T-cell (primary cell): ENCODE results near the gene BABAM1. TPM values are rescaled to one million over a fixed set of nuclear protein-coding genes. Genes with fewer than 3 reads are reported as not detected.

Source experiments
- ATAC-seq, 4 experiments: fragments of 200-7000 bp in 3 of 4; fragments of 150-1000 bp in 1 of 4; cut with Tn5 transposase; replicated peaks in 1 of 4; 1 replicate in 3 of 4; 2 replicates in 1 of 4; pipeline ENCODE4 v1.10.0; 2021; ENCODE audit warnings: moderate library complexity in 3 of 4, mild to moderate bottlenecking in 2 of 4, moderate number of reproducible peaks in 1 of 4
- CTCF ChIA-PET, 2 donors: fragments of 300-600 bp; sonication (Branson Sonifier 250); formaldehyde crosslinking; loops; one replicate each; lab custom pipeline; 2022; ENCODE audit warnings: antibody characterized with exemption in 2 of 2; lab: Charles Lee
- POLR2A ChIA-PET, 2 donors: fragments of 300-600 bp; sonication (Branson Sonifier 250); formaldehyde crosslinking; loops; one replicate each; lab custom pipeline; 2022; ENCODE audit warnings: antibody characterized with exemption in 2 of 2; lab: Charles Lee
- DNase-seq, 35 experiments: peaks; one replicate each; pipeline versions ENCODE4 v3.0.0 to v3.0.0-alpha.2; 2013 to 2023
- H3K27ac ChIP-seq: one replicate; pipeline ENCODE4 v1.5.1; 2013; ENCODE audit warnings: low read length
- H3K27me3 ChIP-seq, 2 experiments: replicated peaks in 1 of 2; 1 replicate in 1 of 2; 2 replicates in 1 of 2; pipeline versions ENCODE4 v1.6.1 to v1.7.0; 2013; ENCODE audit warnings: low read length in 1 of 2, mixed read lengths in 1 of 2; ENCODE audit not compliant: control insufficient read depth in 2 of 2, insufficient read depth in 2 of 2; ENCODE audit errors: extremely low read depth in 1 of 2
- H3K36me3 ChIP-seq, 2 donors: 1 replicate in 1 of 2; 2 replicates in 1 of 2; pipeline versions ENCODE4 v1.6.1 to v1.7.0; 2013; ENCODE audit warnings: low read length in 1 of 2; ENCODE audit not compliant: control insufficient read depth in 2 of 2, insufficient read depth in 1 of 2; ENCODE audit errors: extremely low read depth in 1 of 2
- H3K4me1 ChIP-seq, 2 experiments: 1 replicate in 1 of 2; 2 replicates in 1 of 2; pipeline versions ENCODE4 v1.6.1 to v1.7.0; 2013; ENCODE audit warnings: low read length in 2 of 2, mixed read lengths in 1 of 2; ENCODE audit not compliant: insufficient read depth in 2 of 2, control insufficient read depth in 1 of 2; ENCODE audit errors: extremely low read depth in 1 of 2
- H3K4me3 ChIP-seq, 2 donors: 1 replicate in 1 of 2; 2 replicates in 1 of 2; pipeline versions ENCODE4 v1.5.1 to v1.7.0; 2013; ENCODE audit warnings: mild to moderate bottlenecking in 2 of 2, low read length in 1 of 2, moderate library complexity in 1 of 2; ENCODE audit not compliant: control insufficient read depth in 1 of 2; ENCODE audit errors: extremely low read depth in 1 of 2
- H3K9me3 ChIP-seq: 2 replicates; pipeline ENCODE4 v1.7.0; 2013
- H3K27ac Mint-ChIP-seq, 2 donors: one replicate each; pipeline ENCODE4 v1.8.0; 2020 to 2021; ENCODE audit warnings: mild to moderate bottlenecking in 2 of 2, mixed read lengths in 2 of 2
- H3K27me3 Mint-ChIP-seq, 2 donors: one replicate each; pipeline ENCODE4 v1.8.0; 2021 to 2022; ENCODE audit warnings: mixed read lengths in 2 of 2
- H3K36me3 Mint-ChIP-seq: one replicate; pipeline ENCODE4 v1.8.0; 2021; ENCODE audit warnings: mixed read lengths
- H3K4me1 Mint-ChIP-seq, 3 donors: one replicate each; pipeline ENCODE4 v1.8.0; 2020 to 2022; ENCODE audit warnings: mixed read lengths in 3 of 3, mild to moderate bottlenecking in 1 of 3
- H3K4me3 Mint-ChIP-seq, 3 donors: one replicate each; pipeline ENCODE4 v1.8.0; 2020 to 2022; ENCODE audit warnings: mild to moderate bottlenecking in 3 of 3, mixed read lengths in 3 of 3, moderate library complexity in 3 of 3
- H3K9me3 Mint-ChIP-seq, 3 donors: one replicate each; pipeline ENCODE4 v1.8.0; 2020 to 2022; ENCODE audit warnings: mixed read lengths in 3 of 3
- WGBS: methylation state at CpG from one replicate; pipeline ENCODE4 v1.1.5; 2013; ENCODE audit warnings: missing lambda C conversion rate; ENCODE audit not compliant: insufficient coverage; 5-methylcytosine and 5-hydroxymethylcytosine counted together
- total RNA-seq, 35 experiments: library from RNA in 6 of 35; stranded (reverse) in 6 of 35; fragments of 120-200 nt in 1 of 35; gene quantifications; one replicate each; pipeline versions ENCODE4 v1.2.1 to v1.2.4 and lab custom pipeline; 2013 to 2026

Gene BABAM1
- total RNA-seq, 5 donors from 2014 or later (not counting 1 experiment from before 2014, with no cell fraction given), result 76.7 to 130 (median 117) TPM

- peaks cover 4 to 7% (median 5%) of the 10 kb centered on the region in 3 donors for H3K4me1 Mint-ChIP-seq
- H3K36me3 Mint-ChIP-seq, result no peaks in the 10 kb centered on the region
- H3K9me3 ChIP-seq, result no peaks in the 10 kb centered on the region
- no peaks in the 10 kb centered on the region for H3K36me3 ChIP-seq
- H3K9me3 Mint-ChIP-seq, result no peaks in the 10 kb centered on the region
- H3K4me3 Mint-ChIP-seq, result no peak overlapping the region
- peaks cover 0 to 7% of the 10 kb centered on the region in 2 donors for H3K27me3 Mint-ChIP-seq
- peaks cover 0 to 45% of the 10 kb centered on the region in 2 experiments for H3K27me3 ChIP-seq
- no peak overlapping the region for H3K27ac Mint-ChIP-seq
- peaks cover 6 to 26% of the 10 kb centered on the region in 2 experiments for H3K4me1 ChIP-seq
- ChIA-PET POLR2A (interaction anchor here in 1 of 2 donors (0.6 kb wide), 2 partner anchors 41 to 166 kb away, joined by 3 to 4 read pairs; no protein-coding TSS in a partner anchor), CTCF (no interaction called here)
- H3K4me3 ChIP-seq, result no peak overlapping the region
- ATAC-seq (no peak), DNase-seq (no peak)
- H3K27ac ChIP-seq, result no peak overlapping the region
- 90% methylated on average over 15 of the region's 18 CpGs for WGBS
These were observed 18.3 kb downstream of the BABAM1 start for GRCh38 chr19:17285415-17286135.

DNA sequence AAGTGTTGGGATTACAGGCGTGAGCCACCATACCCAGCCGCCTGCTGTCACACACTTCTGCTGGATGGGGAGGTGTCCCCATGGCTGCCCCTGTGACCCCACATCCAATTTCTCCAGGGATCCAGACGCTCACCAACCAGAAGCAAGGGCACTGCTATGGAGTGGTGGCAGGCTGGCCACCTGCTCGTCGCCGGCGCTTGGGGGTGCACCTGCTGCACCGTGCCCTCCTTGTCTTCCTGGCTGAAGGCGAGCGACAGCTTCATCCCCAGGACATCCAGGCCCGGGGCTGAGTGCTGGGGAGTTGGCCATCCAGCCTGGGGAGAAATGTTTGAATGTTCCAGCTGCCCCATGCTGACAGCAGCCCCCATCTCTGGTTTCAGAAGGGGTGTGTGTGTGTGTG lies 19.0 kb downstream of the BABAM1 start:
- no peaks in the 10 kb centered on the region for H3K36me3 ChIP-seq
- H3K27ac ChIP-seq, result no peak overlapping the region
- Mint-ChIP-seq H3K36me3 (no peaks in the 10 kb centered on the region), H3K27me3 (peaks cover 0 to 7% of the 10 kb centered on the region in 2 donors), H3K9me3 (no peaks in the 10 kb centered on the region), H3K4me1 (peaks cover 4 to 7% (median 5%) of the 10 kb centered on the region in 3 donors), H3K4me3 (no peak overlapping the region), H3K27ac (no peak overlapping the region)
- CTCF ChIA-PET, result interaction anchor here in 1 of 2 donors (0.6 kb wide), 1 partner anchor 98 kb away, joined by 4 read pairs; no protein-coding TSS in a partner anchor
- no peak for DNase-seq
- no peaks in the 10 kb centered on the region for H3K9me3 ChIP-seq
- peaks cover 0 to 39% of the 10 kb centered on the region in 2 experiments for H3K27me3 ChIP-seq
- no peak for ATAC-seq
- H3K4me3 ChIP-seq, result no peak overlapping the region
- 94% methylated on average over 5 of the region's 11 CpGs for WGBS
- POLR2A ChIA-PET, result interaction anchor here in 1 of 2 donors (0.7 kb wide), 1 partner anchor 407 kb away, joined by 5 read pairs; no protein-coding TSS in a partner anchor
- H3K4me1 ChIP-seq, result peaks cover 6 to 23% of the 10 kb centered on the region in 2 experiments

- peaks cover 4 to 8% (median 7%) of the 10 kb centered on the region in 3 donors for H3K4me1 Mint-ChIP-seq
- no peaks in the 10 kb centered on the region for H3K36me3 ChIP-seq
- no peaks in the 10 kb centered on the region for H3K9me3 Mint-ChIP-seq
- no peak overlapping the region for H3K4me3 ChIP-seq
- H3K27me3 Mint-ChIP-seq, result peaks cover 0 to 7% of the 10 kb centered on the region in 2 donors
- CTCF ChIA-PET, result interaction anchor here in 1 of 2 donors (0.6 kb wide), 1 partner anchor 98 kb away, joined by 4 read pairs; no protein-coding TSS in a partner anchor
- H3K27ac ChIP-seq, result no peak overlapping the region
- no peak overlapping the region for H3K4me3 Mint-ChIP-seq
- ATAC-seq (no peak), DNase-seq (no peak)
- no peaks in the 10 kb centered on the region for H3K9me3 ChIP-seq
- peaks cover 0 to 34% of the 10 kb centered on the region in 2 experiments for H3K27me3 ChIP-seq
- no peak overlapping the region for H3K27ac Mint-ChIP-seq
- no peaks in the 10 kb centered on the region for H3K36me3 Mint-ChIP-seq
- H3K4me1 ChIP-seq, result peaks cover 6 to 19% of the 10 kb centered on the region in 2 experiments
- WGBS, result 92% methylated on average over 7 of the region's 9 CpGs
- POLR2A ChIA-PET, result interaction anchor here (0.6 to 0.7 kb wide), 2 partner anchors 407 to 451 kb away, joined by 3 to 5 read pairs; no protein-coding TSS in a partner anchor
These were observed 19.5 kb downstream of the BABAM1 start for GRCh38 chr19:17286752-17287151.

DNA sequence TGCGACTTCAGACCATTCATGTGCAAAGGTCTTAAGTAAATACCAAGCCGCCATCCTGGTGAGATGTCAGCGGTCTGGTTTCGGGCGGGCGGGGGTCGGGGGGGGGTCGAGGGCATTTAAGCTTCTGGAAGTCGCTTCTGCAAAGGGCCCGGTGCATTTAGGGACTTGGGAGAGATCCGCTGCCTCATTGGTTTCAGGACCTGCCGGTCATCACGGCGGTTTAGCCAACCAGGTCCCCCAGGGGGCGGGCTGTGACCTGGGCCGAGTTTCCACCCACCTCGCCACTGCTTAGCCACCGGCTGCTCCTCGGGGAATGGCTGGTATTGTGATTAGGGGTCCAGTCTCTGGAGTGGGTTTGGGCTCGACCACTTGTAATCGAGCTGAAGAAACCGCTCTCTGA lies 22.2 kb downstream of the BABAM1 start:
- no peak overlapping the region for H3K4me3 ChIP-seq
- ATAC-seq (no peak), DNase-seq (peak in 13 of 35 experiments; percentile 20 to 59 (median 28))
- peaks cover 5 to 8% (median 6%) of the 10 kb centered on the region in 3 donors for H3K4me1 Mint-ChIP-seq
- POLR2A ChIA-PET, result interaction anchor here in 1 of 2 donors (0.7 kb wide), 1 partner anchor 228 kb away, joined by 8 read pairs; no protein-coding TSS in a partner anchor
- H3K9me3 ChIP-seq, result no peaks in the 10 kb centered on the region
- no peak overlapping the region for H3K27ac ChIP-seq
- CTCF ChIA-PET, result interaction anchor here in 1 of 2 donors (0.6 kb wide), 1 partner anchor 28 kb away, joined by 4 read pairs; no protein-coding TSS in a partner anchor
- H3K36me3 ChIP-seq, result peaks cover 0 to 5% of the 10 kb centered on the region in 2 donors
- no peaks in the 10 kb centered on the region for H3K9me3 Mint-ChIP-seq
- H3K36me3 Mint-ChIP-seq, result no peaks in the 10 kb centered on the region
- peaks cover 0 to 16% of the 10 kb centered on the region in 2 experiments for H3K4me1 ChIP-seq
- peaks cover 0 to 18% of the 10 kb centered on the region in 2 experiments for H3K27me3 ChIP-seq
- no peak overlapping the region for H3K4me3 Mint-ChIP-seq
- WGBS, result 15% methylated on average over 14 of the region's 22 CpGs
- peaks cover 0 to 7% of the 10 kb centered on the region in 2 donors for H3K27me3 Mint-ChIP-seq
- H3K27ac Mint-ChIP-seq, result no peak overlapping the region

DNA sequence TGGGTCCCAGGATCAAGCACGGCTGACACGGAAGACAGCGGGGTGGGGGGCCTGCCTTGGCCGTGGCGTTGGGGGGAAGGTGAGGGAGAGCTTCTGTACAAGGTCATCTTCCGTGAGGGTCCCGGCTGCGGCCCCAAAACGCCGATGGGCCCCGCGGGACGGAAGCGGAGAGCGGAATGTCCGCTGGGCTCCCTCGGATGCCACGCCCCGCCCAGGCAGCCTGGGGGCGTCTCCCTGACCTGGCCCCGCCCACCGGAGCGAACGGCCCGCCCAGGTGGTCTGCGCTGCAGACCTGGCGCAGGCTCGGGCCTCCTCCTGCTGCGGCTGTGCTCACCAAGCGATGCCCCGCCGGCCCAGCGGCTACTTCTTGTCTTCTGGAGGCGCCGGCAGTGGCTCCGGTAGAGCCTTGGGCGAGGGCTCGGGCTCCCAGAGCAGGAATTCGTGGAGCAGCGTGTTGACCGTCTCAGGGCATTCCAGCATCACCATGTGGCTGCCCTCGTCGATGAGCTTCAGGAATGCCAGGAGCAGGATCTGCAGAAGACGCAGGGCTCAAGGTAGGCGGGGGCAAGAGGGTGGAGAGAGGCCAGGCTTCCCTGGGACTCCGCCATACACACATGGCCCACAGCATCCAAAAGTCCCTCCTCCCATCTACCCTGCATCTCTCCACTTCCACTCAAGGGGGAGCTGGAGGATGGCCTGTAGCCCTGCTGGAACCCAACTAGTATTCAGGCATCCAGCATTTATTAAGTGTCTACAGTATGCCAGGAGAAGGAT lies 25.2 kb downstream of the BABAM1 start:
- no peak overlapping the region for H3K27ac ChIP-seq
- ChIA-PET CTCF (interaction anchor here (0.6 to 2.0 kb wide), 8 partner anchors 13 to 188 kb away, joined by 3 to 13 read pairs (median 6); partner anchors contain the start of genes DDA1 (in 1 of the 2) and MRPL34 (in 1 of the 2)), POLR2A (no interaction called here)
- WGBS, result 2% methylated on average over 41 of the region's 46 CpGs
- peak overlapping the region; percentile 69 to 72 for H3K4me3 ChIP-seq
- Mint-ChIP-seq H3K4me1 (peaks cover 5 to 8% (median 8%) of the 10 kb centered on the region in 3 donors), H3K27ac (peak overlapping the region; percentile 43 to 75), H3K4me3 (peak overlapping the region; percentile 82 to 92 (median 89)), H3K36me3 (peaks cover 3% of the 10 kb centered on the region), H3K9me3 (no peaks in the 10 kb centered on the region), H3K27me3 (peaks cover 0 to 6% of the 10 kb centered on the region in 2 donors)
- H3K9me3 ChIP-seq, result no peaks in the 10 kb centered on the region
- H3K27me3 ChIP-seq, result peaks cover 0 to 15% of the 10 kb centered on the region in 2 experiments
- peaks cover 0 to 7% of the 10 kb centered on the region in 2 donors for H3K36me3 ChIP-seq
- ATAC-seq (peak; percentile 94 to 97 (median 96)), DNase-seq (peak; percentile 55 to 87 (median 69))
- H3K4me1 ChIP-seq, result peaks cover 0 to 16% of the 10 kb centered on the region in 2 experiments
